Keratinocyte (primary cell): ENCODE measurements around the gene PEDS1. TPM values are rescaled to one million over a fixed set of nuclear protein-coding genes. Genes with fewer than 3 reads are reported as not detected.

ENCODE experiments used
- DNase-seq: peaks from one replicate; pipeline ENCODE4 v3.0.0-alpha.2; 2011; ENCODE audit warnings: low read depth, missing footprints, low spot score
- FAIRE-seq: peaks from 2 replicates; lab custom pipeline; 2011; peaks lifted over from hg19 to GRCh38; lab: Jason Lieb, UNC
- H2AFZ ChIP-seq: 2 replicates; pipeline ENCODE4 v1.6.0; 2012; ENCODE audit warnings: low read length, control low read depth, inconsistent platforms; ENCODE audit not compliant: control insufficient read depth
- H3K27ac ChIP-seq: 2 replicates; pipeline ENCODE4 v1.5.1; 2011; ENCODE audit warnings: low read length; ENCODE audit not compliant: control insufficient read depth, insufficient read depth
- H3K27me3 ChIP-seq: 3 replicates; pipeline ENCODE4 v1.6.0; 2011; ENCODE audit warnings: low read length; ENCODE audit not compliant: control insufficient read depth, insufficient read depth; ENCODE audit errors: extremely low read depth
- H3K36me3 ChIP-seq, 2 experiments: 2 replicates in 1 of 2; 3 replicates in 1 of 2; pipeline ENCODE4 v1.5.1; 2011; ENCODE audit warnings: low read length in 2 of 2, mild to moderate bottlenecking in 1 of 2; ENCODE audit not compliant: control insufficient read depth in 2 of 2, insufficient read depth in 2 of 2; ENCODE audit errors: extremely low read depth in 1 of 2
- H3K4me1 ChIP-seq: 3 replicates; pipeline ENCODE4 v1.5.1; 2011; ENCODE audit warnings: low read length; ENCODE audit not compliant: control insufficient read depth, insufficient read depth; ENCODE audit errors: extremely low read depth
- H3K4me2 ChIP-seq: 3 replicates; pipeline ENCODE4 v1.6.0; 2011; ENCODE audit warnings: low read depth, low read length; ENCODE audit not compliant: control insufficient read depth, insufficient read depth; ENCODE audit errors: extremely low read depth
- H3K4me3 ChIP-seq, 3 experiments: fragments of 200-600 bp in 1 of 3; sonication (generic) in 1 of 3; 2 replicates in 2 of 3; 3 replicates in 1 of 3; pipeline ENCODE4 v1.5.1; 2011 to 2016; ENCODE audit warnings: low read length in 3 of 3, mild to moderate bottlenecking in 3 of 3, control low read depth in 2 of 3, inconsistent platforms in 1 of 3, low read depth in 1 of 3, mixed read lengths in 1 of 3, mixed run types in 1 of 3, moderate library complexity in 1 of 3; ENCODE audit not compliant: control insufficient read depth in 2 of 3, insufficient read depth in 2 of 3; ENCODE audit errors: extremely low read depth in 1 of 3
- H3K79me2 ChIP-seq: 2 replicates; pipeline ENCODE4 v1.6.0; 2012; ENCODE audit warnings: low read length; ENCODE audit not compliant: control insufficient read depth, insufficient read depth
- H3K9ac ChIP-seq: 3 replicates; pipeline ENCODE4 v1.6.0; 2011; ENCODE audit warnings: low read length; ENCODE audit not compliant: control insufficient read depth, insufficient read depth; ENCODE audit errors: extremely low read depth
- H3K9me1 ChIP-seq: 3 replicates; pipeline ENCODE4 v1.6.0; 2011; ENCODE audit warnings: low read length; ENCODE audit not compliant: control insufficient read depth, insufficient read depth; ENCODE audit errors: extremely low read depth
- H3K9me3 ChIP-seq: 2 replicates; pipeline ENCODE4 v1.5.1; 2012; ENCODE audit warnings: low read depth, low read length; ENCODE audit not compliant: control insufficient read depth
- H4K20me1 ChIP-seq: 3 replicates; pipeline ENCODE4 v1.6.0; 2011; ENCODE audit warnings: low read length; ENCODE audit not compliant: control insufficient read depth, insufficient read depth; ENCODE audit errors: extremely low read depth
- CTCF ChIP-seq, 3 experiments: IDR thresholded peaks in 1 of 3; conservative IDR thresholded peaks in 1 of 3; optimal IDR thresholded peaks in 1 of 3; 2 replicates in 2 of 3; 3 replicates in 1 of 3; pipeline versions ENCODE3 to v1.5.1; 2011; ENCODE audit warnings: low read length in 3 of 3, mild to moderate bottlenecking in 3 of 3, moderate library complexity in 2 of 3, control low read depth in 1 of 3, inconsistent platforms in 1 of 3; ENCODE audit not compliant: insufficient read depth in 2 of 3; ENCODE audit errors: extremely low read depth in 1 of 3
- EZH2 ChIP-seq: IDR thresholded peaks from one replicate; pipeline ENCODE4 v1.6.1; 2012; ENCODE audit warnings: inconsistent platforms, mild to moderate bottlenecking, low read length, moderate library complexity
- dilution Hi-C: fragments of 300-500 bp; cut with MboI; formaldehyde crosslinking; loops from one replicate; pipeline ENCODE4 v1.7.0; 2020; ENCODE audit warnings: low sequenced_read_pairs; ENCODE audit not compliant: extremely low pct_ligation_motif_present
- polyA plus RNA-seq, 5 experiments: library from polyadenylated mRNA; depleted of rRNA in 3 of 5; stranded (reverse) in 3 of 5; stranded (forward) in 1 of 5; unstranded in 1 of 5; fragments of >200 nt; gene quantifications; 1 replicate in 1 of 5; 2 replicates in 3 of 5; 3 replicates in 1 of 5; pipeline versions ENCODE4 v1.2.1 to v1.2.3, GENCODE V29; 2011 to 2012; ENCODE audit warnings: missing spikeins in 2 of 5, low read depth in 1 of 5, low replicate concordance in 1 of 5

PEDS1 gene
- polyA plus RNA-seq, 1 donor (not counting 4 experiments of a cell fraction or from before 2014, with no cell fraction given): 48.7 TPM

GRCh38 chr20:50191065-50191543, 37.6 kb upstream of the PEDS1 start:
- H3K4me2 ChIP-seq: peak overlapping the region; percentile 54
- H3K27ac ChIP-seq: peak overlapping the region; percentile 90
- H3K79me2 ChIP-seq: peaks cover 27% of the 10 kb centered on the region
- DNase-seq: no peak
- H3K9me1 ChIP-seq: no peaks in the 10 kb centered on the region
- TF ChIP-seq CTCF (optimal IDR thresholded peaks at IDR 0.05 in 1 of 3, IDR thresholded peaks at IDR 0.05 in 1 of 3, conservative IDR thresholded peaks at IDR 0.05 in 1 of 3; ENCODE audit: extremely low read depth in 1 of 3, insufficient read depth in 2 of 3, low read length in 3 of 3): no peak
- no peak for TF ChIP-seq EZH2
- peaks cover 26% of the 10 kb centered on the region for H4K20me1 ChIP-seq
- H2AFZ ChIP-seq: no peak overlapping the region
- peak overlapping the region; percentile 78 to 94 (median 90) for H3K4me3 ChIP-seq
- peak overlapping the region; percentile 98 for H3K9ac ChIP-seq
- H3K36me3 ChIP-seq: peaks cover 2 to 18% of the 10 kb centered on the region in 2 experiments
- no peaks in the 10 kb centered on the region for H3K27me3 ChIP-seq
- no peak for FAIRE-seq
- H3K9me3 ChIP-seq: no peaks in the 10 kb centered on the region
- dilution Hi-C loops: no loop called here
- peaks cover 18% of the 10 kb centered on the region for H3K4me1 ChIP-seq

GRCh38 chr20:50190251-50191064, 36.9 kb upstream of the PEDS1 start, which contains the start of gene CEBPB:
CEBPB (plus strand) TSS chr20:50190830; CDS start chr20:50191034, 204 bp downstream.
- dilution Hi-C loops: no loop called here
- Histone ChIP-seq H3K9me3 (no peaks in the 10 kb centered on the region), H3K79me2 (peaks cover 27% of the 10 kb centered on the region), H3K27me3 (no peaks in the 10 kb centered on the region), H3K4me2 (peak within 1 kb of the TSS; percentile 87), H3K9ac (peak within 1 kb of the TSS; percentile 98), H3K36me3 (peaks cover 2 to 18% of the 10 kb centered on the region in 2 experiments), H3K4me3 (peak within 1 kb of the TSS; percentile 78 to 94 (median 90)), H3K27ac (peak within 1 kb of the TSS; percentile 90), H2AFZ (peak within 1 kb of the TSS; percentile 56), H4K20me1 (peaks cover 26% of the 10 kb centered on the region), H3K9me1 (no peaks in the 10 kb centered on the region), H3K4me1 (peaks cover 18% of the 10 kb centered on the region)
- FAIRE-seq (no peak), DNase-seq (no peak)
- TF ChIP-seq EZH2 (no peak), CTCF (optimal IDR thresholded peaks at IDR 0.05 in 1 of 3, IDR thresholded peaks at IDR 0.05 in 1 of 3, conservative IDR thresholded peaks at IDR 0.05 in 1 of 3; ENCODE audit: extremely low read depth in 1 of 3, insufficient read depth in 2 of 3, low read length in 3 of 3) (peak in 2 of 3 experiments; percentile 69 to 78)
